Endothelial cell of umbilical vein (primary cell): Measurements from ENCODE around the gene HIVEP3.

Experiments used
- CTCF ChIP-seq, 2 donors: IDR thresholded peaks; 1 replicate in 1 of 2; 2 replicates in 1 of 2; pipeline ENCODE4 v1.5.1; 2011; ENCODE audit warnings: low read length in 2 of 2, mild to moderate bottlenecking in 2 of 2, moderate library complexity in 2 of 2, control low read depth in 1 of 2, inconsistent platforms in 1 of 2, low read depth in 1 of 2; ENCODE audit not compliant: insufficient read depth in 1 of 2; ENCODE audit errors: extremely low read depth in 1 of 2
- EZH2 ChIP-seq: IDR thresholded peaks from 2 replicates; pipeline ENCODE4 v1.6.1; 2012; ENCODE audit warnings: borderline replicate concordance, low read depth, mild to moderate bottlenecking, moderate library complexity, low read length, inconsistent platforms; ENCODE audit not compliant: severe bottlenecking
- FOS ChIP-seq: IDR thresholded peaks from 2 replicates; pipeline ENCODE4 v1.6.1; 2011; ENCODE audit warnings: mild to moderate bottlenecking, low read length, moderate library complexity, borderline replicate concordance; ENCODE audit not compliant: insufficient read depth
- GATA2 ChIP-seq: IDR thresholded peaks from 2 replicates; pipeline ENCODE4 v1.7.0; 2011; ENCODE audit warnings: low read depth, mild to moderate bottlenecking, moderate library complexity, mixed read lengths, low read length; ENCODE audit not compliant: insufficient read length, insufficient read depth
- JUN ChIP-seq: IDR thresholded peaks from 2 replicates; pipeline ENCODE4 v1.6.1; 2011; ENCODE audit warnings: borderline replicate concordance, low read depth; ENCODE audit not compliant: insufficient read length, insufficient read depth
- MAX ChIP-seq: IDR thresholded peaks from 2 replicates; pipeline ENCODE4 v1.6.1; 2011; ENCODE audit not compliant: insufficient read depth, insufficient read length
- MYC ChIP-seq: IDR thresholded peaks from one replicate; pipeline ENCODE4 v1.6.1; 2011; ENCODE audit warnings: mild to moderate bottlenecking, low read depth, low read length
- POLR2A ChIP-seq: IDR thresholded peaks from 2 replicates; pipeline ENCODE4 v1.6.1; 2012; ENCODE audit warnings: low read depth, mild to moderate bottlenecking, control low read depth, low read length
- POLR2AphosphoS5 ChIP-seq: IDR thresholded peaks from 2 replicates; pipeline ENCODE4 v1.6.1; 2012; ENCODE audit warnings: low read depth, mild to moderate bottlenecking, control low read depth, low read length, moderate library complexity; ENCODE audit not compliant: insufficient read depth

DNA sequence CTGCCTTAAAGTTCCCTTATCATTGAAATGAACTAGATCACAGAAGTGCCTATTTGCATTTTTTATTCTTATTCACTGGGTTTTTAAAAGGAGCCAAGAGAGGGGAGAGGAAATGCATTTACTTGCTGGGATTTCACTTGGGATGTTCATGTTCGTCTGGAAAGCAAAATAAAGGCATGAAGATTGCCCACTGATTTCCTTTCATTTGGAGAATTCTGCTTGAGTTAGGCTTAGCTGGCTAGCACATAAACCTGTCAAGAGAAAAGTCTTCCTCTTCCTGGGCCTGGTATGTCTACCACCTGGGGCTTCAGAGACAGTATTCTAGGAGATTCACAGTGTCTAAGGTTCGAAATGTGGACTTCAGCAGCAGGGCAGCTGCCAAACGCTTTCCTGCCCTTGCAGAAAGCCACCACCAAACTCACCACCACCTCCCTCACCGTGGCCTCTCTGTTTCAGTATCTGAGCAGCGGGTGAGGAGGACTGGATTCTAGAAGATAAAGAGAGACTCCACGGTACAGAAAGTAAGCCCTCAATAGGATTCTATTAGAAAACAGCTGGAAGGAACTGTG lies 44.5 kb downstream of the HIVEP3 start:
- TF ChIP-seq CTCF (IDR thresholded peaks at IDR 0.05; ENCODE audit: extremely low read depth in 1 of 2, insufficient read depth in 1 of 2, low read depth in 1 of 2, low read length in 2 of 2) (no peak), POLR2AphosphoS5 (no peak), POLR2A (no peak), JUN (no peak), EZH2 (no peak), MYC (no peak), MAX (no peak), FOS (no peak), GATA2 (no peak)
